Activated CD8-positive, alpha-beta memory T cell treated with anti-CD3 and anti-CD28 coated beads for 48 hours (primary cell): ENCODE measurements around the gene CLRN2.
"Not testable (repeated sequence)": the region's sequence is repeated elsewhere in the genome, so short reads cannot be mapped to it uniquely, and the experiment has no call there.

ENCODE experiments used
- DNase-seq, 3 experiments: peaks; one replicate each; pipeline ENCODE4 v3.0.0-alpha.2; 2020; ENCODE audit warnings: low read depth in 2 of 3, low spot score in 2 of 3

The CLRN2 gene

DNA sequence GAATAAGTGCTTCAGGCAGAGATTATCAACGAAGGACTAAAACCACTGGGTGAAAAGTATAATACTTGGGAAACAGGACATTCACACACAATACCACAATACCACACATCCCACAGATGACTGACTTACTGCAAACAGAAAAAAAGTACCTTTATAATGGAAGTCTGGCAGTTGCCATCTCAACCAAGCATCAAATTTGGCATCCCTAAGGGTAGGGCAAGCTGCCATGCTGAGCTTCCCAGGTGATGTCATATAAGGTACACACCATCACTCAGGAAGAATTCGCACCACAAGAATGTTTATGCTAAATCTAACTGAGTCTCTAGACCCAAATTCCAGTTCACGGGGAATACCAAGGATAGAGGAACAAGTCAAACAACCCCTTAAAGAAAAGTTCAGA lies 12.2 kb upstream of the CLRN2 start:
- no peak for DNase-seq

DNA sequence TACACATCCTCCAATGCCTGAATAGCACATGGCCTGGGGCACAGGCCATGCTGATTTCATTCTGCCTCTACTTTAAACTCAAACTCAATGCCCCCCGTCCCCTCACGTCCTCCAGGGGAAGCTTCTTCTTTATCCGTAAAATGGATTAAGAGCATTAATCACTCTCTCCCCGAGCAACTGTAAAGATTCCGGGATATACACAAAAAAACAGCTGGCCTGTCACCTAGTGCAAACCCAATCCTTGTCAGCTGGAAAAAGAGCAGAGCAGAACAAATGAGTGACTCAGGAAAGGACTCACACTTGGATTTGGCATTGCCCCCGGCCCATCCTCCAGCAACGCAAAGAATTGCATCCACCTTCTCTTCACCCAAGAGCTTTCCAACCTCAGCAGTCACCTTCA lies 10.9 kb upstream of the CLRN2 start:
- no peak for DNase-seq

DNA sequence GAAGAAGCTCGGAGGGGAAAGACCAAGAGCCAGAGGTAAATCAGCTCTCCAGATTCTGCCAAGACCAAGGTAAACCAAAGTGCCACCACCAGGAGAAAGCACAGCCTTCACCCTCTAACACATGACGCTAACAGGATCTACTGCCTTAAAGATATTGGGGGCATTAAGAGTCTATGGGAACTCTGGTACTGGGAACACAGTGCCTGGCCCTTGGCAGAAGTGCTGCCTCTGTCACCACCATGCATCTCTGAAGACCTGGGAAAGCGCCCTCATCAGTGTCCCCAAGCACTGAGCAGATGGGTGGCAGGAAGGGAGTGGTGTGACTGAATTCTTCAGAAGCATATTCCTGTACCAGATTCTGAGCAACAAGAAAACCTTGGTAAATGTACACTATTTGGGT lies 4.4 kb upstream of the CLRN2 start:
- no peak for DNase-seq

DNA sequence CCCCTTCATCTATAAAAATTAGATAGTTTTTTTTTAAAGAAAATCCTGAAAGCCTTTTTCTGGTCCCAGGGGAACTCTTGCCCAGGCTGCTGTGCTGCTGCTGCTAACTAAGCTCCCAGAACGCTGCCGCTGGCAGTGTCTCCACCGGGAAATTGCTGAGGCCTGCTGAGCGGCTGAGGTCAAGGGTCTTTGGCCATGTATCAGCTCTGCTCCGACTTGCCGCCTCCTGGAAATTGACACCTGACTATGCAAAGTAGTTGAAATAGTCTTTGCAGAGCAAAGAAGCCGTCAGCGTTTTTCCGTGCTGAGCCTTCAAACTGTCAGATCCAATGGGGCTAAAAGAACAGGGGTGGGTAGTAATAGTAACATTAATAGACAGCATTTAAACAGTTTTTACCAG lies 3.9 kb upstream of the CLRN2 start:
- DNase-seq: no peak

DNA sequence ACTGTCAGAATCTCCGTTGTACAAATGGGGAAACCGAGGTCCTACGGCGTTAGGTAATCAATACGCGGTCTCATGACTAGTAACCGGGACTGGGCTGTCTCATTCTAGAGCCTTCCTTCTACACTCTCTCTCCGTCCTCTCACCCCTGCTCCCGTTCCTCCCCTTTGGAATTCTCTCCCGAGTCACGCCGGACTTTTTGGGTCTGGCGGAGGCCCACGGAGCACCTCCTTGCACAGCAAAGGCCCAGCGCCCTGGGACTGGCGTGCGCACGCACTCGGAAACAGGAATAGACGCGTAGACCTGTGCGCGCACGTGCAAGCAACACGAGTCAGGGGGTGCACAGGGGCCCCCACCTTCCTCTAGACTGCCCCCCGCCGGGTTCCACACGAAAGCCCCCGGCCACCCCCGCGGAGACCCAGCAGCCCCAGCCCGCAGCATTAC lies 3.4 kb upstream of the CLRN2 start:
- peak; percentile 9 to 25 (median 21) for DNase-seq

DNA sequence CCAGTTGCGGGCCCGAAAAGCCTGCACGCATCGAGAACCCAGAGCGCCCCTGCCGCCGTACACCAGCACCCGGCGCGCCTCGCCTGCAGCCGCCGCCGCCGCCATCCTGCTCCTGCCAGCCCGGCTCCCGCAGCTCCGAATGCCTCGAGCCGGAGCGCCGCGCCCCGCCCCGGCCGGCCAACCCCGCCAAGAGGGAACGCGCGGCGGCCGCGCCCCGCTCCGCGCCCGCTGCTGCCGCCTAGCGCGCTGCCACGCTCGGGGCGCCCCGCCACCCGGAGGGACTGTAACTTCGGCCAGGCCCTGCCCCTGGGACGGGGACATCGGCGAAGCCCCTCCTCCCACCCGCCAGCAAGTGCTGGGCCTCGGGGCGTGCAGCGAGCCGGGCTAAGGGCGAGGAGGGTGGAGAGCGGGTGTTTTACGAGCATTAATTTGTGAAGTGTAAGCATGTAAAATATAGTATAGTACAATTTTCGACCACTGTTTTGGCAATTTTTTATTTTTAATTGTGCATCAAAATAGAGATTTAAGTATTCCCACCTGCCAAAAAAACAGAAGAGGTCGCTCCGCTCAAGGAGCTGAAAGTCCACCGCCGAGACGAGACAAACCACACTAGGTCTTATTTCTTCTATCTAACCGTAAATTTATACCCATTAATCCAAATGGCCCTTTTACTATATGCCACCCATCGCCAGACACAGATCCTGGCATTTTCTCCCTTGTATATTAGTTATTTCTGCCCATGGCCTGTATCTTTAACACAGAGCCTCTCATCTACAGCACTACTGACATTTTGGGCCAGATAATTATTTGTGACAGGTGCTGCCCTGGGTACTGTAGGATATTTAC lies 2.8 kb upstream of the CLRN2 start, which contains the start of gene QDPR:
QDPR (minus strand) TSS at position 141 of the 846 bp plus-strand sequence; CDS start at position 105, 36 bp downstream.
- peak; percentile 44 to 73 (median 54) for DNase-seq

DNA sequence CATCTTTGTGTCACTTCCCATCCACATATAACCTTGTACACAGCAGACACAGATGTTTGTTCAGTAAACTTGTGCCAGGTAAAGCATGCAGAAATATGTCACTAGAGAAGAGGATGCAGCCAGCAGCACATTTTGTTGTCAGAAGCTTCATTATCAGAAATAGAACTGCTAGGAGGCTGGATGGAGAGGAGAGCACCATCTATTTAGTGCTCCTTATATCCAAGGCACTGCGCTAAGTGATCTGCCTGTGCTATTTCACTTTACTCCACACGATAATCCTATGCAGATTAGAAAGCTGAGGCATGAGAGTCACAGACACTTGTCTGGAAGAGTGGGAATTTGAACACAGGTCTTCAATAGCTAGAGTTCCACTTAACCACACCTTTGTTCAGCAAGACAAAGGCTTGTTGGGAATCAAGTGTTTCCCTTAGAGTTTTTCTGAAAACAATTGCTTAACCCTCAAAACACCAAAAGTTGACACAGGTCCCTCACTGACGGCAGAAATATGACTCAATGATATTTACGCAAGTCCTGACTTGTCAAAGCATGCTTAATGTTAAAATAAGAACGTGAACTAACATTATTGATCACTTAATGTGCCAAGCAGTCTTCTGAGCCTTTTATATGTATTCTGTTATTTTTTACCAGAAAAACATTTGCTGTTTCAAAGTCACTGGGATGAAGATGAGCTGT lies 1.8 kb upstream of the CLRN2 start:
- DNase-seq: no peak

DNA sequence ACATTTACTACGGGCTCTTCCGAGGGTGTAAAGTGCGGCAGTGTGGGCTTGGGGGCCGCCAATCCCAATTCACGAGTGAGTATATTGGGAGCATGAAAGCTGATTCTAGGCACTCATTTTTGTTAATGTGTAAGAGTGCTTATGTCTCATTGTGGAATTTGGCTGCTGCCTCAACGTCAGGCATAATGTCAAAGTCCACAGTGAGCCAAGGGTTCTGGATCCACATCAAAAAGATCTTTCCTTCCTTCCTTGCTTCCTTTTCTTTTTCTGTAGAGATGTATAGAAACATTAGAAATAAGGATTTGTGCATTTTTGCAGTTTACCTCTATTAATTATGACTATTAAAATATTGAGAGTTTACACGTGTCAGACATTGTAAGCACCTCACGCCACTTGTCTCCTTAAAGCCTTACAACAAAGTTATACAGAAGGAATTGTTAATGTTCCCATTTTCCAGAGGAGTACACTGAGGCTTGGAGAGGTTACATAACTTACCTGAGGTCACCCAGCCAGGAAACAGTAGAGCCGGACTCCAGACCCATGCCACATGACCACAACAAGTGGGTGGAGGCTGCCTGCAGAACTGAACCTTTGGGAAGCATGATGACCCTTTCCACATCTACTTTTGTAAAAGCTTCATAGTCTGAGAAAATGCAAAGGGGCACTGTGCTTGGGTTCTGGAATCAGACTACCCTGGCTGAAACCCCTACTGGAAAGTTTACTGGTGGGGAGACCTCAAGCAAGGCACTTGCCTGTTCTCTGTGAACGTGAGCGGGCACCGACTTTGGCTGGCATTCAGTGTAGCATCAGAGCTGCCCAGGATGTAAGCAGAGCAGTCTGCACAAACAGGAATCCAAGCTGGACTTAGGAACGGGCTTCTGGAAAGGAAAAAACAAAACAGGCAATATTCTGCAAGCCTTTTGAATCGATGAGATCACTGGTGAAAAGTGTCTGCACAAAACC lies 761 bp downstream of the CLRN2 start:
- DNase-seq: no peak

DNA sequence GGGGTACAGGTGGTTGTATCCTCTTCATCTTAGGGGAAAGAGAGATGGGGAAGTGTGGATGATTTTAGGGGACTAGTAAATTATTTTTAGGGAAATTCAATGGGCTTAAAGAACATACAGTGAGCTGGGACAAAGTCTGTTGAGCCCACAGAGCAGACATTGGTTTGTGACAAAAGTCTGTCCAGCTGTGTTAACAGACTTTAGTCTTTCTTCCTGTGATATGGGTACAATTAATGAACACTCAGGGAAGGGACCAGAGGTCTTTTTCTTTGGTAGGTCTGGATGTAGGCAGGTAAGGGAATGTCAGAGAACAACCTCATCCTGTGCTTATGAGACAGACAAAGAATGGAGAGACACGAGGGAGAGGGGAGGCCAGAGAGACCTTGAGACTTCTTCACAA lies 2.0 kb downstream of the CLRN2 start:
- DNase-seq: no peak

DNA sequence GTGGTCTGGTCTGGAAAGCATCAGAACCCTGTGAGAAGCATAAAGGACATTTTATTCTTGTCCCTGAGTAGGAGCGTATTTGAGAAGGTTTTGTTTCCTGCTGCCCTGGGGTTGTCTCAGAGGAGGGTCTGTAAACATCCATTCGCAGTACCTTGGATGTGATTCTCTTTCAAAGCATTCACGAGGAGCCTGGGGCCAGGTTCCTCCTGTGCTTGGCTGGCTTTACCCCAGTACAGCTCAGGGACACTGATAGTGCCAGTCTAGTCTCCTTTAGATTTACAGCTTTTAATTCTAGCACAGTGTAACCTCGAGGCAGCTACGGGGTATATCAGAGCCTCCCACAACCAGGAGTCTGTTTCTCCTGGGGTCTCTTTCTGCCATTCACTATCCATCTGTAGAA lies 2.7 kb downstream of the CLRN2 start:
- no peak for DNase-seq

DNA sequence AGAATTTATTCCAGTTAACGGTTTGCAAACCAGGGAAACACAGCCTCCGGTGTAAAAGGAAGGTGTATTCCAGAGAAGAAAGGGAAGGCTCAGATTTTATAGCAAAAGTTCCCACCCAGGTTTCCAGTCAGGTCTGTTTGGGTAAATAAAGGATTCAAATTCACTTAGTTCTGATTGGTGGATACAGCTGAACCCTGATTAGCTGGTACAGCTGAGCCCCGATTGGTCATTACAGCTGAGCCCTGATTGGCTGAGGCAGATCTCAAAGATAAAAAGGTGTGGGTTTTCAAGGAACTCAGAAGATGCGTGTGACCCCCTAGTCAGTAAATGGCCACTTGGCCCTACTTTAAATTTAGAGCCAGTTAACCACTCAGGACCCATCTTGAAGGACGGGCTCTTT lies 6.6 kb downstream of the CLRN2 start:
- no peak for DNase-seq

DNA sequence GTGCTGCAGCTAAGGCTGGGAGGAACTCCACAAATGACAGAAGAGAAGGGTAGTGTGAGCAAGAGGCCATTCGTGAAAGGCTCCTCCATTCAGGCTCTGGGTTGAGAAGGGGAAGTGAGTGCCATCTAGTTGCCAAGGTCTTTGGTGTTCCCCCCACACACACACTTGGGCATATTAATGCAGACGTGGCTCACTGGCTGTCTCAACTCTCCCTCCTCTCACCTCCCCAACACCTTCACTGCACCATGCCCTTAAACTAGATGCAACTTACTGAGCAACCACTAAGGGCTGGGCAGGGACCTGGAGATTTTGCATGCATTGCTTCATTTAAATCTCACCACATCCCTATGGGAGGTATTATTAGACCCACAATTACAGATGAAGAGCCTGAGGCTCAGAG lies 8.7 kb downstream of the CLRN2 start:
- no peak for DNase-seq

DNA sequence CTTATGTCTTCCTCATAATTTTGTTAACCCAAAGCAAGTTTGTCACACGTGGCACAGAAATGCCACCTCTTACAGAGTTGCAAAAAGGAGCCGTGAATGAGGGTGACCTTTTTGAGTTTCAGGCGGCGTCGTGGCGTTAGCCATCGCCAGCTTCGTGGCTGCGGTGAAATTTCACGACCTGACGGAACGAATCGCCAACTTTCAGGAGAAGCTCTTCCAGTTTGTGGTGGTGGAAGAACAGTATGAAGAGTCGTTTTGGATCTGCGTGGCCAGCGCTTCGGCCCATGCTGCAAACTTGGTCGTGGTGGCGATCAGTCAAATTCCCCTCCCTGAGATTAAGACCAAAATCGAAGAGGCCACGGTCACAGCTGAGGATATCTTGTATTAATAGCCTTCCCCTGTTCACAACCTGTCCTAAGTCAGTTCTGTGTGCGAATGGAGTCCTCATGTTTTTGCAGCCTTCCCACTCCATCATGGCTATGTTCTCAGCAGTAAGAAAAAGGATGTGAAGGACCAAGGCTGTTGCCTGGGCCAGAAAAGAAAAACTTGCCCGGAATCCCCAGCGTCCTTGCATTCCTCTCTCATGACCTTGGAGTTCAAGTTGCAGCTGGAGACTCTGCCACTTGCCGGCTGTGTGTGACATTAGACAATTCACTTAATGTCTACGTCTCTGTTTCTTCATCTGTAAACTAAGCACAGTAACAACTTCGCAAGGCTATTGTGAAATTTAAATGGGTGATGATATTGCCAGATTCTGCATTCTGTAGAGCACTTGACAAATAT lies 11.9 kb downstream of the CLRN2 start:
- DNase-seq: no peak

DNA sequence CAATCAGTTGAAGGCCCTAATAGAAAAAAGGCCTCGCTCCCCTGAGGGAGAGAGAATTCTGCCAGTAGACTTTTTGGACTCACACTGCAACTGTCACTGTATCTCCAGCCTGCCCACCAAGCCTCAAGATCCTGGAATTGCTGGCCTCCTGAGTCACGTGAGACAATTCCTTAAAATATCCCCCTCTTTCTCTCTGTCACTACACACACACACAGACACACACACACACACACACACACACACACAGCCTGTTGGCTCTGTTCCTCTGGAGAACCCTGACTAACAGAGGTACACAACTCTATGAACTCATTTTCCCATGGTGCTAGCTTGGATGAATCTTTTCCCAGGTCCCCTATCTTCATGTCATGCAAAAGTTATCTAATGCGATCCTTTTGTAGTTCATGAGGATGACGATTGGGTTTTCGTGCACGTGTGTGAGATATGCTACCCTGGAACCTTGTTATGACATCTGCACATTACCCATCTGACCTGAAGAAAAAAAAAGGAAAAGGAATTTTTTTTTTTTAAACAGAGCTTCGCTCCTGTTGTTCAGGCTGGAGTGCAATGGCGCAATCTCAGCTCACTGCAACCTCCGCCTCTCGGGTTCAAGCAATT lies 13.7 kb downstream of the CLRN2 start:
- DNase-seq: no peak

DNA sequence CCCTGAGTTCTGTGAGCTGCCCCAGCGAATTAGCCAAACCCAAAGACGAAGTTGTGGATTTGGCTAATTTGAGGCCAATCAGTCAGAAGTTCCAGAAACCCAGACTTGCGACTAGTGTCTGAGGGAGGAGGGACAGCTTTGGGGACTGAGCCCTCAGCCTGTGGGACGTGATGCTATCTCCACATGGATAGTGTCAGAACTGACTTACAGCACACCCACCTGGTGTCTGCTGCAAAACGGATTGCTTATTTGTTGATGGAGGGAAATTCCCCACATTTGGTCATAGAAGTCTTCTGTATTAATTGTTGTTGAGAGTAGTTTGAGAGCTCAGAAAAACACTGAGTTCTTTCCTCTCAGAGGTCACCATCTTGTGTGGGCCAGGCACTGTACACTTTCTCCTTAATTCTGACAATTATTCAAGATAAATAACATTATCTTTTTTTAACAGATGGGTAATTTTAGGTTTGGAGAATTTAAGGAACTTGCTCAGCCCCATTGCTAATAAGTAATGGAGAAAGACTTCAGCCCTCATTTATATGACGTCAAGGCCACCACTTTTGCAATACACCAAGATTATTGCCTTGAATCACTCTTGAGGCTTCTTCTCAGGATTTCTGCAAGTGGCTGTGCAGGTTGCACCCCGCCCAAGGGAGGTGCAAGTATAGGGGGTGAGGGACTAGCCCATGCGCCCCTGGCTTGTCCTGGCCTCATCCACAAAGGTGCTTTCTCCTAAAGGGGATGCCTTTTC lies 16.7 kb downstream of the CLRN2 start:
- DNase-seq: no peak

DNA sequence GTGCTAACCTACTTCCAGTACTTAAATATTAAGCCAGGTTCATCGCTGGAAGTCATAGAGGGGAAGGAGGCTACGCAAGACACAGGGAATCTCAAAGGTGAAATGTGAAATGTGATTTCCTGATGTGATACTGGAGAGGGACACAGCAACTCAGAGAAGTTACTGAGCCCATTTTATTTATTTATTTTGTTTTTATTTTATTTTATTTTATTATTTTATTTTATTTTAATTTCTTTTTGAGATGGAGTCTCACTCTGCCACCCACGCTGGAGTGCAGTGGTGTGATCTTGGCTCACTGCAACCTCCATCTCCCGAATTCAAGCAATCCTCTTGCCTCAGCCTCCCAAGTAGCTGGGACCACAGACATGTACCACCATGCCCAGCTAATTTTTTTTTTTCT lies 19.7 kb downstream of the CLRN2 start:
- DNase-seq: no peak

DNA sequence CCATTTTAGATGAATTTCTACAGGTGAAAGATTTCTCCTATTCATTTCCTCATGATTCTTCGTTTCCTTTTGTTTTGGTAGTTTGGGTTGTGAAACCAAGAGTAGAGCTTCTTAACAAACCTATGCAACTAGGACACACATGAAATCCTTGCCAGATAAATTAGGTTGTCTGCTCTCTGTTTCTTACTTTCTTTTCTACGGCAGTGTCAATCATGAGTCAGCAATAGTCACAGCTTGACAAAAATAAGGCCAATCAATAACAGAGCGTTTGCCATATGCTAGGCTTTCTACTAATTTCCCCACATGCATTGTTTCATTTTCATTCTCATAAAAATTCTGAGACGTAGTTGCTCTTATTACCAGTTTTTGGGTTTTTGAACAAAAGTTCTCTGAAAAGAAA lies 20.3 kb downstream of the CLRN2 start:
- no peak for DNase-seq

DNA sequence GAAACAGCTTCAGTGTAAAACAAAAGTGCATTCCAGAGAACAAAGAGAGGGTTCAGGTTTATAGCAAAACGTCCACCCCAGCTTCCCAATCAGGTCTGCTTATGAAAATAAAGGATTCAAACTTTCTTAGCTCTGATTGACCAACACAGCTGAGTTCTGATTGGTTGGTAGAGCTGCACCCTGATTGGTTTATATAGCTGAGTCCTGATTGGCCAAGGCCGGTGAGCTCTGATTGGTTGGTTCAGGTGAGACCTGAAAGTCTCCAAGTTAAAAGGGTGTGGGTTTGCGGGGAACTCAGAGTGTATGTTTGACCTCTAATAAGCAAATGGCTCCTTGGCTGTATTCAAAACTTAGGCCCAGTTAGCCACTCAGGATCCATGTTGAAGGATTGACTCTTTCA lies 20.9 kb downstream of the CLRN2 start:
- DNase-seq: no peak

DNA sequence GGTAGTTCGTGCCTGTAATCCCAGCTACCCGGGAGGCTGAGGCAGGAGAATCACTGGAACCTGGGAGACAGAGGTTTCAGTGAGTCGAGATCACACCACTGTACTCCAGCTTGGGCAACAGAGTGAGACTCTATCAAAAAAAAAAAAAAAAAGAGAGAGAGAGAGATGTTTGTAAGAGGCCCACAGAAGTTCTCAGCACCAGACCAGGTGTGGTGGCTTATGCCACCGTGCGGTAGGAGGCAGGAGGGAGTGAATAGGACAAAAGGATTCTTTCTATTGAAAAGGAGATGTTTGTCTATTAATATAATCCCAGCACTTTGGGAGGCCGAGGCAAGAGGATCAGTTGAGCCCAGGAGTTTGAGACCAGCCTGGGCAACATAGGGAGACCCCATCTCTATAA lies 22.1 kb downstream of the CLRN2 start:
- not testable (repeated sequence) for DNase-seq
